GM20000 (cell line): Measurements from ENCODE around the gene ANAPC10.

Experiments
- DNase-seq: peaks from one replicate; pipeline ENCODE4 v3.0.0; 2012; ENCODE audit warnings: low spot score
- CTCF ChIP-seq: IDR thresholded peaks from 2 replicates; pipeline ENCODE4 v1.5.1; 2012; ENCODE audit warnings: mild to moderate bottlenecking, control low read depth; ENCODE audit errors: extremely low read depth, missing control alignments

The ANAPC10 gene

GRCh38 chr4:145071560-145071959 lies 26.4 kb downstream of the ANAPC10 start:
- no peak for DNase-seq
- TF ChIP-seq CTCF = no peak

GRCh38 chr4:145069361-145069760 lies 28.6 kb downstream of the ANAPC10 start:
- DNase-seq = no peak
- no peak for TF ChIP-seq CTCF

DNA sequence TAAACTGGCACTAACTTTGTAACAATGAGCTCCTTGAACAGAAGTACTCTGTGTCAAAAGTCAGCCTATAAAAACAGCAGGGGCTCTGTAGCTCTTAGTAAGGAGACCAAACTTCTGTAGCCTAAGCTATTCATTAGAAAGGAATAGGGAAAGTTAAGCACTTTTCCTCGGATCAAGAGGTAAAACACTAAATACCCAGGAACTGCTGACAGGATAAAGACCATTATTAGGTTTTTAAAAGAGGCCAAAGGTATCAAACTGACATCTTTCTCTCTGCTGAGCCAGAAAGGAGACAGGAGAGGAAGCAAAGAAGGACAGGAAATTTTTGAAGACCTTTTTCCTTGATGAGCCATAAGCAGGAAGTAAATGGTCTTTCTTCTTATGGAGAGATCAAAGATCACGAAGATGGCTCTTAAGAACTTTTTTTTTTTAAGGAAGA lies 31.9 kb downstream of the ANAPC10 start:
- no peak for TF ChIP-seq CTCF
- no peak for DNase-seq

- TF ChIP-seq CTCF = no peak
- peak; percentile 24 for DNase-seq
Measured at GRCh38 chr4:145061318-145061920, 36.6 kb downstream of the ANAPC10 start.

- DNase-seq = no peak
- no peak for TF ChIP-seq CTCF
Measured at GRCh38 chr4:145058256-145058655, 39.7 kb downstream of the ANAPC10 start.

DNA sequence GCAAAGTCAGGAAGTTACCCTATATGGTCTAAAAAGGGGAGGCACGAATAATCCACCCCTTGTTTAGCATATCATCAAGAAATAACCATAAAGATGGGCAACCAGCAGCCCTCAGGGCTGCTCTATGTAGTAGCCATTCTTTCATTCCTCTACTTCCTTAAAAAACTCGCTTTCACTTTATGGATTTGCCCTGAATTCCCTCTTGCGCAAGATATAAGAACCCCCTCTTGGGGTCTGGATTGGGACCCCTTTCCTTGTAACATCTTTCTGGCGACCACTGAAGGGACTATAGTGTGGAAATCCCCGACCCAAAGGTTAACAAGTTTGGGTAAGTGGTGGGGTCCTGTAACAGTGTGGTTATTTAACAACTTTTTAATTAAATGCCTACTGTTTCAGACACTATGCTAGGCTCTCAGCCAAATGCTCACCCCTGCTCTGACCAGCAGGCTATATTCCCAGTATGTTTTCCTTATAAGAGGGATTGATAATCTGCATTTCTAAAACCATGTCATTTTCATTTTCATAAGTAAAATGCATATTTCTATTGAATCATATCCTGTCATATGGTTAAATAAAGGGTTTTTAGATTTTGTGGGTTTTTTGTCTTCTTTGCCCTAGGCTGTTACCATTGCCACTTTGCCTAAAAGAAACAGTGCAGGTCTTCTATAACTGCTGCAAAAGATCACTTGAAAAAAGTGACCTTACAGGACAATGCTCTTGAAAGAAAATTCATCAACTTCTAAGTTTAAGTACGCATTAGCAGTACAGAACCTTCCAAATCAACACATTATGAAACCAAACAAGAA lies 41.5 kb downstream of the ANAPC10 start:
- DNase-seq = no peak
- TF ChIP-seq CTCF = no peak

DNA sequence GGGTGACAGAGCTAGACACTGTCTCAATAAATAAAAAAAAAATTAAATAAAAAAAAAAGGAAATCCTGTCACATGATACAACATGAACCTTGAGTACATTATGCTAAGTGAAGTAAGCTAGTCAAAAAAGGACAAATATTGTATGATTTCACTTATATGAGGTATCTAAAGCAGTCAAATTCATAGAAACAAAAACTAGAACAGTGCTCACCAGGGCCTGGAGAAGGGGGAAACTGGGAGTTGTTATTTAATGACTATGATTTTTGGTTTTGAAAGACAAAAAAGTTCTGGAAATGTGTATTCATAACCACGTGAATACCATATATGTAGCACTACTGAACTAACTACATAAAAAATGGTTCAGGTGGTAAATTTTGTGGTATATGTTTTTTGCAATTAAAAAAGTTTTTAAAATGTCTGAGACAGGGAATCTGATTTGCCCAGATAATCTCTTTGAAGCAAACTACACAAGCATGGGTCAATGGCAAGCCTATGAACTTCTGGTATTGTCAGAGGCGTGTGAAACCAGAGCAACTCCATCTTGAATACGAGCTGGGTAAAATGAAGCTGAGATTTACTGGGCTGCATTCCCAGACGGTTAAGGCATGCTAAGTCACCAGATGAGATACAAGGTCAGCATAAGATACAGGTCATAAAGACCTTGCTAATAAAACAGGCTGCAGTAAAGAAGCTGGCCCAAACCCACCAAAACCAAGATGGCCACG lies 42.3 kb downstream of the ANAPC10 start:
- DNase-seq = no peak
- no peak for TF ChIP-seq CTCF
